Transverse colon (tissue), 3 donors: ENCODE data around the gene FIP1L1.

ENCODE experiments used
- CTCF ChIP-seq, 5 experiments: fragments of 200-600 bp in 3 of 5; fragments of 450-650 bp in 2 of 5; sonication (generic) in 3 of 5; IDR thresholded peaks; 1 replicate in 2 of 5; 2 replicates in 3 of 5; pipeline ENCODE4 v1.5.1; 2016 to 2017; ENCODE audit warnings: antibody characterized with exemption in 5 of 5, inconsistent platforms in 3 of 5, mild to moderate bottlenecking in 2 of 5, moderate library complexity in 1 of 5
- POLR2A ChIP-seq: fragments of 450-650 bp; IDR thresholded peaks from one replicate; pipeline ENCODE4 v1.6.1; 2016; ENCODE audit warnings: antibody characterized with exemption, mild to moderate bottlenecking, moderate library complexity

GRCh38 chr4:53465891-53466290 is 88.5 kb downstream of the FIP1L1 start:
- TF ChIP-seq POLR2A, result no peak
- no peak for TF ChIP-seq CTCF (IDR thresholded peaks at IDR 0.05)
